Measurements from ENCODE around the gene SYK.

Gene SYK

GRCh38 chr9:90855208-90855902 lies 53.7 kb downstream of the SYK start:
- Mint-ChIP-seq H3K36me3 (peaks cover 32 to 68% of the 10 kb centered on the region in 2 donors), H3K27ac (no peak overlapping the region), H3K4me3 (no peak overlapping the region), H3K9me3 (peaks cover 0 to 1% of the 10 kb centered on the region in 2 donors), H3K27me3 (no peaks in the 10 kb centered on the region), H3K4me1 (peaks cover 42 to 52% of the 10 kb centered on the region in 2 donors)
- no peak for ATAC-seq (replicated peaks)
- no peak for DNase-seq

- no peak overlapping the region for H3K4me3 Mint-ChIP-seq
- H3K9me3 Mint-ChIP-seq: peaks cover 0 to 1% of the 10 kb centered on the region in 2 donors
- DNase-seq (no peak), ATAC-seq (replicated peaks) (no peak)
- no peak overlapping the region for H3K27ac Mint-ChIP-seq
- no peaks in the 10 kb centered on the region for H3K27me3 Mint-ChIP-seq
- peaks cover 51 to 64% of the 10 kb centered on the region in 2 donors for H3K4me1 Mint-ChIP-seq
- peaks cover 31 to 77% of the 10 kb centered on the region in 2 donors for H3K36me3 Mint-ChIP-seq
Observed at GRCh38 chr9:90857091-90857490, 55.5 kb downstream of the SYK start.

GRCh38 chr9:90857855-90858254 lies 56.2 kb downstream of the SYK start:
- Mint-ChIP-seq H3K9me3 (peaks cover 0 to 1% of the 10 kb centered on the region in 2 donors), H3K36me3 (peaks cover 29 to 73% of the 10 kb centered on the region in 2 donors), H3K4me1 (peaks cover 55 to 68% of the 10 kb centered on the region in 2 donors), H3K27ac (peak overlapping the region; percentile 25), H3K27me3 (no peaks in the 10 kb centered on the region), H3K4me3 (no peak overlapping the region)
- no peak for ATAC-seq (replicated peaks)
- DNase-seq: no peak

GRCh38 chr9:90858457-90858901 lies 56.9 kb downstream of the SYK start:
- peaks cover 55 to 68% of the 10 kb centered on the region in 2 donors for H3K4me1 Mint-ChIP-seq
- ATAC-seq (replicated peaks) (peak; percentile 22 to 37), DNase-seq (no peak)
- peaks cover 26 to 67% of the 10 kb centered on the region in 2 donors for H3K36me3 Mint-ChIP-seq
- no peaks in the 10 kb centered on the region for H3K27me3 Mint-ChIP-seq
- H3K4me3 Mint-ChIP-seq: peak overlapping the region; percentile 32
- no peaks in the 10 kb centered on the region for H3K9me3 Mint-ChIP-seq
- H3K27ac Mint-ChIP-seq: peak overlapping the region; percentile 92

GRCh38 chr9:90860382-90860781 lies 58.8 kb downstream of the SYK start:
- peaks cover 46 to 57% of the 10 kb centered on the region in 2 donors for H3K4me1 Mint-ChIP-seq
- no peaks in the 10 kb centered on the region for H3K27me3 Mint-ChIP-seq
- ATAC-seq (replicated peaks) (peak in 1 of 2 donors; percentile 5), DNase-seq (no peak)
- H3K4me3 Mint-ChIP-seq: peak overlapping the region in 1 of 2 donors; percentile 30
- H3K9me3 Mint-ChIP-seq: no peaks in the 10 kb centered on the region
- H3K36me3 Mint-ChIP-seq: peaks cover 28 to 68% of the 10 kb centered on the region in 2 donors
- peak overlapping the region; percentile 94 for H3K27ac Mint-ChIP-seq

GRCh38 chr9:90860826-90861225 lies 59.2 kb downstream of the SYK start:
- DNase-seq: peak; percentile 37
- peaks cover 30 to 70% of the 10 kb centered on the region in 2 donors for H3K36me3 Mint-ChIP-seq
- peak; percentile 86 to 90 for ATAC-seq (replicated peaks)
- no peaks in the 10 kb centered on the region for H3K27me3 Mint-ChIP-seq
- peaks cover 44 to 57% of the 10 kb centered on the region in 2 donors for H3K4me1 Mint-ChIP-seq
- H3K9me3 Mint-ChIP-seq: no peaks in the 10 kb centered on the region
- H3K27ac Mint-ChIP-seq: peak overlapping the region; percentile 76
- H3K4me3 Mint-ChIP-seq: no peak overlapping the region

- Mint-ChIP-seq H3K27ac (peak overlapping the region; percentile 20), H3K27me3 (no peaks in the 10 kb centered on the region), H3K9me3 (no peaks in the 10 kb centered on the region), H3K4me1 (peaks cover 44 to 61% of the 10 kb centered on the region in 2 donors), H3K4me3 (no peak overlapping the region), H3K36me3 (peaks cover 33 to 70% of the 10 kb centered on the region in 2 donors)
- DNase-seq: no peak
- ATAC-seq (replicated peaks): no peak
Observed at GRCh38 chr9:90861380-90861779, 59.8 kb downstream of the SYK start.

GRCh38 chr9:90861826-90862740 lies 60.5 kb downstream of the SYK start:
- Mint-ChIP-seq H3K27ac (peak overlapping the region; percentile 42), H3K4me3 (no peak overlapping the region), H3K36me3 (peaks cover 32 to 70% of the 10 kb centered on the region in 2 donors), H3K9me3 (no peaks in the 10 kb centered on the region), H3K27me3 (no peaks in the 10 kb centered on the region), H3K4me1 (peaks cover 43 to 64% of the 10 kb centered on the region in 2 donors)
- DNase-seq: no peak
- no peak for ATAC-seq (replicated peaks)

GRCh38 chr9:90864779-90865178 lies 63.2 kb downstream of the SYK start:
- Mint-ChIP-seq H3K36me3 (peaks cover 25 to 55% of the 10 kb centered on the region in 2 donors), H3K27me3 (no peaks in the 10 kb centered on the region)
- no peak for ATAC-seq (replicated peaks)

DNA sequence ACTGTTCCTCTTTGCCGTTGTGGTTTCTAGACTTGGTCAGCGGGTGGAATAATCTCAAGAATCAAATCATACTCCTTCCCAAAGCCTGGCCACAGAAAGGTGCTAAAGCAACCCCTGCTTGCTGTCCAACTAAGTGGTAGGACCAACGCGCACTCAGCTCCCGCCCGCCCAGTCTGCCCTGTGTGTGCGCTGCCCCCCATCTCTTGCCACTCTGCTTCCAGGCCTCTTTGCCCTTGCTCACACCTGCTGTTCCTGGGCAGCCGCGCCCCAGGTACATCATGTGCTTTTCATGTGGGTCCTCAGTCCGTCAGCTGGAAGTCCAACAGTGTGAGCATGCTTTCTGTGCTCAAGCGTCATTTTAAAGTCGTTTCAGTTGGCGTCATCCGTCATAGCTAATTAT lies 65.5 kb downstream of the SYK start:
- DNase-seq (no peak), ATAC-seq (replicated peaks) (no peak)
- Mint-ChIP-seq H3K4me1 (peaks cover 12 to 17% of the 10 kb centered on the region in 2 donors), H3K36me3 (peaks cover 24 to 38% of the 10 kb centered on the region in 2 donors), H3K27ac (peak overlapping the region; percentile 75), H3K27me3 (no peaks in the 10 kb centered on the region), H3K4me3 (no peak overlapping the region), H3K9me3 (no peaks in the 10 kb centered on the region)

More at GRCh38 chr9:90864779-90865178, 63.2 kb downstream of the SYK start:
- H3K27ac Mint-ChIP-seq: peak overlapping the region; percentile 51
- H3K4me1 Mint-ChIP-seq: peaks cover 24 to 41% of the 10 kb centered on the region in 2 donors
- no peak for DNase-seq
- no peaks in the 10 kb centered on the region for H3K9me3 Mint-ChIP-seq
- no peak overlapping the region for H3K4me3 Mint-ChIP-seq

DNA sequence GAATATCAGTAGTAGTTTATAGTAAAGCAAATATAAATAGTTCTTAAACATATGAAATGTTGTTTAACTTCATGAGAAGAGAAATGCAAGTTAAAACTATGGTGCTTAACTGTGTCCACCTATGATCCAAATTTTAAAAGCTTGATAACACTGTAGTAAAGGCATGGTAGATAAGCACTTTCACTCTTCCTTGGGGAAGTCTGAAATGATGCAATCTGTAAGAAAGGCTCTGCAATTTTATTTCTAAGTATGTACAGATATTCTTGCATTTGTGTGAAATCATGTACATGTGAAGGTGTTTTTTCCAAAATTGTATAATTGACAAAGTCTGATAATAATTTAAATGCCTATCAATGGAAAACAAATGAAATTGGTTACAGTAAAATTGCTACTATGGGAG lies 66.9 kb downstream of the SYK start:
- Mint-ChIP-seq H3K4me3 (no peak overlapping the region), H3K27ac (no peak overlapping the region), H3K27me3 (no peaks in the 10 kb centered on the region), H3K9me3 (no peaks in the 10 kb centered on the region), H3K4me1 (peaks cover 8 to 19% of the 10 kb centered on the region in 2 donors), H3K36me3 (peaks cover 24 to 43% of the 10 kb centered on the region in 2 donors)
- no peak for DNase-seq
- ATAC-seq (replicated peaks): no peak

DNA sequence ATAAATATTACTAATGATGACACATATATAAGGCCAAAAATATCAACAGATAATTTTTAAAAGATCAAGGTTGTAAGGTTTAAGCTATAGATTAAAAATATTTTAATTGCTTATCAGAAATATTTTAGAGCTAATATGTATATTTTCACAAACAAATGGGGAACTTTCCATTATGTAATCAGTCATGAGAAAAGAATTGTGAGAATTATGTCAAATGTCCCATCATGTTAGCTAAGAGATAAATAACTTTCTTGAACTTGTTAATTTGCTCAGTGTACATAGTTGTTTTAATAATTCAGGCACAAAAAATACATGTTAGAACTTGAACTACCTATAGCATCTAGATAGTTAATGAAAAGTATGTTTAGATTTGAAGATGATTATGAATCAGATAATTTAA lies 67.7 kb downstream of the SYK start:
- Mint-ChIP-seq H3K27ac (no peak overlapping the region), H3K9me3 (no peaks in the 10 kb centered on the region), H3K4me3 (no peak overlapping the region), H3K27me3 (no peaks in the 10 kb centered on the region), H3K36me3 (peaks cover 28 to 44% of the 10 kb centered on the region in 2 donors), H3K4me1 (peaks cover 8 to 19% of the 10 kb centered on the region in 2 donors)
- ATAC-seq (replicated peaks) (no peak), DNase-seq (no peak)

GRCh38 chr9:90870621-90871326 lies 69.2 kb downstream of the SYK start:
- no peak overlapping the region for H3K27ac Mint-ChIP-seq
- no peaks in the 10 kb centered on the region for H3K27me3 Mint-ChIP-seq
- H3K36me3 Mint-ChIP-seq: peaks cover 19 to 39% of the 10 kb centered on the region in 2 donors
- peaks cover 8 to 19% of the 10 kb centered on the region in 2 donors for H3K4me1 Mint-ChIP-seq
- H3K4me3 Mint-ChIP-seq: no peak overlapping the region
- ATAC-seq (replicated peaks): peak; percentile 44 to 71
- no peak for DNase-seq
- H3K9me3 Mint-ChIP-seq: no peaks in the 10 kb centered on the region

All from stimulated activated naive B cell treated with anti-CD40 and anti-IgM and Interleukin-4, amounts not matched to agents 10 μg/mL and 1 μg/mL and 100 μg/mL, for 72 hours (primary cell).